ENCODE data around the gene ATP5F1D. TPM values are rescaled to one million over a fixed set of nuclear protein-coding genes. Genes with fewer than 3 reads are reported as not detected.

Gene ATP5F1D
- total and polyA plus RNA-seq, 2 of the 8 experiments (the other 6 are each of a cell fraction or from before 2014, with no cell fraction given) = 174 to 249 TPM

DNA sequence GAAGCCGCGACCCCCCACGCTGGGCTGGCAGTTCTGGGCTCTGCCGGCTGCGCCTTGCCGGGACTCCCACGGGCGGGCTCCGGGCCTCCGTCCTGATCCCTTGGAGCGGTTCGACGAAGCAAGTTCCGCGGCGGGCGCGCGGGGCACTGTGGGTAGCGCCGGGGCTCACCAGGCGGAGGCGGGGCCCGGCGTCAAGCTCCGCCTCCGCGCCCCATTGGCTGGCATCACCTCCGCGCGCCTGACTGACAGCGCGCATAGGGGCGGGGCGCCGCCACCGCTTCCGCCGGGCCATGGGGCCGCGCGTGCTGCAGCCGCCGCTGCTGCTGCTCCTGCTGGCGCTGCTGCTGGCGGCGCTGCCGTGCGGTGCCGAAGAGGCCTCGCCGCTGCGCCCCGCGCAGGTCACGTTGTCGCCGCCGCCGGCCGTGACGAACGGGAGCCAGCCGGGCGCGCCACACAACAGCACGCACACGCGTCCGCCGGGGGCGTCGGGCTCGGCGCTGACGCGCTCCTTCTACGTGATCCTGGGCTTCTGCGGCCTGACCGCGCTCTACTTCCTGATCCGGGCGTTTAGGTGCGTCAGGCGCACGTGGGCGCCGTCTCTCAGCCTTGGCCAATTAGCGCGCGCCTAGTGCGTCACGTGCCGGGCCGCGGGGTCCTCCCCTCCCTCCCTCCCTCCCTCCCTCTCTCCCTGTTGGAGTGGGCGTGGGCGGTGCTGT, 33.9 kb downstream of the ATP5F1D start, which contains the start of gene FAM174C (continued):
- TF ChIP-seq, protein P1, sequence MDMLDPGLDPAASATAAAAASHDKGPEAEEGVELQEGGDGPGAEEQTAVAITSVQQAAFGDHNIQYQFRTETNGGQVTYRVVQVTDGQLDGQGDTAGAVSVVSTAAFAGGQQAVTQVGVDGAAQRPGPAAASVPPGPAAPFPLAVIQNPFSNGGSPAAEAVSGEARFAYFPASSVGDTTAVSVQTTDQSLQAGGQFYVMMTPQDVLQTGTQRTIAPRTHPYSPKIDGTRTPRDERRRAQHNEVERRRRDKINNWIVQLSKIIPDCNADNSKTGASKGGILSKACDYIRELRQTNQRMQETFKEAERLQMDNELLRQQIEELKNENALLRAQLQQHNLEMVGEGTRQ (IDR thresholded peaks at IDR 0.05; ENCODE audit: low read length) = peak; percentile 99
- TF ChIP-seq JUND (IDR thresholded peaks at IDR 0.05; ENCODE audit: low read length) = no peak
- TF ChIP-seq POLR2A (IDR thresholded peaks at IDR 0.05; ENCODE audit: control extremely low read depth in 1 of 2, low read depth in 2 of 2, low read length in 2 of 2) = peak; percentile 93 to 94
- TF ChIP-seq, protein P2, sequence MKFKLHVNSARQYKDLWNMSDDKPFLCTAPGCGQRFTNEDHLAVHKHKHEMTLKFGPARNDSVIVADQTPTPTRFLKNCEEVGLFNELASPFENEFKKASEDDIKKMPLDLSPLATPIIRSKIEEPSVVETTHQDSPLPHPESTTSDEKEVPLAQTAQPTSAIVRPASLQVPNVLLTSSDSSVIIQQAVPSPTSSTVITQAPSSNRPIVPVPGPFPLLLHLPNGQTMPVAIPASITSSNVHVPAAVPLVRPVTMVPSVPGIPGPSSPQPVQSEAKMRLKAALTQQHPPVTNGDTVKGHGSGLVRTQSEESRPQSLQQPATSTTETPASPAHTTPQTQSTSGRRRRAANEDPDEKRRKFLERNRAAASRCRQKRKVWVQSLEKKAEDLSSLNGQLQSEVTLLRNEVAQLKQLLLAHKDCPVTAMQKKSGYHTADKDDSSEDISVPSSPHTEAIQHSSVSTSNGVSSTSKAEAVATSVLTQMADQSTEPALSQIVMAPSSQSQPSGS (IDR thresholded peaks at IDR 0.05; ENCODE audit: low read length) = 0 out of 2 replicates have a peak, but pooled peaks have one; percentile 69
- TF ChIP-seq FOSL1 (IDR thresholded peaks at IDR 0.05; ENCODE audit: insufficient read depth, low read depth, low read length) = no peak
- TF ChIP-seq TBP (IDR thresholded peaks at IDR 0.05; ENCODE audit: low read depth, low read length) = 0 out of 2 replicates have a peak, but pooled peaks have one; percentile 42
- no peak for TF ChIP-seq GABPA (IDR thresholded peaks at IDR 0.05; ENCODE audit: borderline replicate concordance, insufficient read depth, low read length)
- TF ChIP-seq, protein P3, sequence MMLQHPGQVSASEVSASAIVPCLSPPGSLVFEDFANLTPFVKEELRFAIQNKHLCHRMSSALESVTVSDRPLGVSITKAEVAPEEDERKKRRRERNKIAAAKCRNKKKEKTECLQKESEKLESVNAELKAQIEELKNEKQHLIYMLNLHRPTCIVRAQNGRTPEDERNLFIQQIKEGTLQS (IDR thresholded peaks at IDR 0.05; ENCODE audit: insufficient read depth, low read depth, low read length) = peak; percentile 99
- no peak for TF ChIP-seq EGR1 (IDR thresholded peaks at IDR 0.05; ENCODE audit: borderline replicate concordance, low read depth, low read length)
- TF ChIP-seq BACH1 (IDR thresholded peaks at IDR 0.05; ENCODE audit: low read length) = no peak
- no peak for TF ChIP-seq CEBPB (IDR thresholded peaks at IDR 0.05; ENCODE audit: low read depth, low read length)
- TF ChIP-seq, protein P4, sequence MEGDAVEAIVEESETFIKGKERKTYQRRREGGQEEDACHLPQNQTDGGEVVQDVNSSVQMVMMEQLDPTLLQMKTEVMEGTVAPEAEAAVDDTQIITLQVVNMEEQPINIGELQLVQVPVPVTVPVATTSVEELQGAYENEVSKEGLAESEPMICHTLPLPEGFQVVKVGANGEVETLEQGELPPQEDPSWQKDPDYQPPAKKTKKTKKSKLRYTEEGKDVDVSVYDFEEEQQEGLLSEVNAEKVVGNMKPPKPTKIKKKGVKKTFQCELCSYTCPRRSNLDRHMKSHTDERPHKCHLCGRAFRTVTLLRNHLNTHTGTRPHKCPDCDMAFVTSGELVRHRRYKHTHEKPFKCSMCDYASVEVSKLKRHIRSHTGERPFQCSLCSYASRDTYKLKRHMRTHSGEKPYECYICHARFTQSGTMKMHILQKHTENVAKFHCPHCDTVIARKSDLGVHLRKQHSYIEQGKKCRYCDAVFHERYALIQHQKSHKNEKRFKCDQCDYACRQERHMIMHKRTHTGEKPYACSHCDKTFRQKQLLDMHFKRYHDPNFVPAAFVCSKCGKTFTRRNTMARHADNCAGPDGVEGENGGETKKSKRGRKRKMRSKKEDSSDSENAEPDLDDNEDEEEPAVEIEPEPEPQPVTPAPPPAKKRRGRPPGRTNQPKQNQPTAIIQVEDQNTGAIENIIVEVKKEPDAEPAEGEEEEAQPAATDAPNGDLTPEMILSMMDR (IDR thresholded peaks at IDR 0.05; ENCODE audit: control extremely low read depth in 1 of 3, insufficient read depth in 1 of 3, low read depth in 1 of 3, low read length in 3 of 3) = no peak
- no peak for TF ChIP-seq POU5F1 (IDR thresholded peaks at IDR 0.05; ENCODE audit: low read depth, low read length)
- TF ChIP-seq CHD1 (IDR thresholded peaks at IDR 0.05; ENCODE audit: low read depth, low read length) = no peak
- peak in 1 of 2 experiments; percentile 94; a peak in 1 of 4 replicates for TF ChIP-seq HDAC2 (IDR thresholded peaks at IDR 0.05; ENCODE audit: borderline replicate concordance in 1 of 2, low read depth in 2 of 2, low read length in 2 of 2)
- TF ChIP-seq SAP30 (IDR thresholded peaks at IDR 0.05; ENCODE audit: insufficient read depth, insufficient replicate concordance, low read length) = no peak
- TF ChIP-seq NANOG (IDR thresholded peaks at IDR 0.05; ENCODE audit: insufficient read depth, low read depth, low read length, poor library complexity, severe bottlenecking) = no peak
- TF ChIP-seq SRF (IDR thresholded peaks at IDR 0.05; ENCODE audit: low read depth, low read length) = peak; percentile 3; the same call in 1 of the 2 replicates

Data from H1 (cell line).